Stimulated activated CD8-positive, alpha-beta memory T cell treated with anti-CD3 and anti-CD28 coated beads, Interleukin-12 subunit alpha, Interleukin-12 subunit beta, amount 100 ng/mL, for 1 hour (primary cell): ENCODE data around the gene DNAH9.

ENCODE experiments used
- DNase-seq: peaks from one replicate; pipeline ENCODE4 v3.0.0-alpha.2; 2020; ENCODE audit warnings: low read depth

DNAH9 gene

DNA sequence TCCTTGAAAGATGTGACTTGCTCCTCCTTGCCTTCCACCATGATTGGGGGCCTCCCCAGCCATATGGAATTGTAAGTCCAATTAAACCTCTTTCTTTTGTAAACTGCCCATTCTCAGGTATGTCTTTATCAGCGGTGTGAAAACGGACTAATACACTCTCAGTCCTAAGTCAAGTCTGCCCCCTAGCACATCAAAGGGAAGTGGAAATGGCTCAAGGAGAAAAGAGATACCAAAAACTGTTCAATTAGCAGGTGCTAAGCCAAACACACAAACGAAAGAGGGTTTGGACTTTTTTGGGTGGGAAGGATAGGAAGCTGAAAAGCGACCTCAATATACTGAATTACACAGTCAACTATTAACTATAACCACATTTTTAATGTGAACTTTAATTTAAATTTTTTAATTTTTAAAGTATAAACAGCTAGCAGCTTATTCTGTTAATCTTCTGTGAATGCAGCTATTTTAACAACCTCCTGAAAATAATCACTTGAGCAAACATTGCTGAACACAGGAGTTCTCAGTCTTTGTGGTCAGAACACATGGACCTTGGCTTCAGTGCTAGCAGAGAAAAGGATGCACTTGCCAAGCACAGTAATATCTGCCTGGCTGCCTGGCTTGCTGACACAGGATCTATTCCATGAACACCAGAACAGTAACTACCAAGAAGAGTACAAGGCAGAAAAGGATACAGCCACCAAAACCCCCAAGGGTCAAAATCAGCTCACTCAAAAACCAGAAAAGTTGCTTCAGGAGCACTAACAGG, 388.1 kb downstream of the DNAH9 start:
- no peak for DNase-seq

GRCh38 chr17:11986942-11987329, 388.7 kb downstream of the DNAH9 start:
- DNase-seq = no peak

GRCh38 chr17:11990363-11990983, 392.2 kb downstream of the DNAH9 start:
- no peak for DNase-seq

- DNase-seq = no peak
These were observed 393.2 kb downstream of the DNAH9 start for GRCh38 chr17:11991461-11991860.

DNA sequence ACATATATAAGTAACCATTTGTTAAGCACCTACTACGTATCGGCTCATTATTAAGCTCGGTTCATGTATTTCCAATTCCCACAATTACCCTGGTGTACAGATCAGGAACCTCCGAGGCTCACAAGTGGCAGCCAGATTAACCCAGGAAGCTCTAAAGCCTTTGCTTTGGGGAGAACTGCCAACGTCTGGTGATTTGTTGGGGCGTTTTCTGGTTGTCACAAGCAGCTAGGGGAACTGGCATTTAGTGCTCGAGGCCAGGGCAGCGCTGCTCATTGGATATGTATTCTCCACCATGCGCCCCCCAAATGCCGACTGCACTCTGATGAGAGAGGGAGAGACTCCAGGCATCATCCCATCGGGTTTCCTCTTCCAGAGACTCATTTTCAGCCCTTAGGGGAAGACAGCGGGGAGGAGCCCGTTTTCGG, 398.5 kb downstream of the DNAH9 start:
- peak; percentile 11 for DNase-seq

- peak; percentile 92 for DNase-seq
These were observed 399.1 kb downstream of the DNAH9 start, which contains the start of gene ZNF18 for GRCh38 chr17:11997147-11997971. Gene ZNF18, minus strand, starts transcription at chr17:11997475. Its CDS starts 4,646 bp downstream, at chr17:11992829.

- DNase-seq = no peak
These were observed 399.6 kb downstream of the DNAH9 start for GRCh38 chr17:11997972-11998233.

- DNase-seq = no peak
These were observed 401.4 kb downstream of the DNAH9 start for GRCh38 chr17:11999696-12000095.

DNA sequence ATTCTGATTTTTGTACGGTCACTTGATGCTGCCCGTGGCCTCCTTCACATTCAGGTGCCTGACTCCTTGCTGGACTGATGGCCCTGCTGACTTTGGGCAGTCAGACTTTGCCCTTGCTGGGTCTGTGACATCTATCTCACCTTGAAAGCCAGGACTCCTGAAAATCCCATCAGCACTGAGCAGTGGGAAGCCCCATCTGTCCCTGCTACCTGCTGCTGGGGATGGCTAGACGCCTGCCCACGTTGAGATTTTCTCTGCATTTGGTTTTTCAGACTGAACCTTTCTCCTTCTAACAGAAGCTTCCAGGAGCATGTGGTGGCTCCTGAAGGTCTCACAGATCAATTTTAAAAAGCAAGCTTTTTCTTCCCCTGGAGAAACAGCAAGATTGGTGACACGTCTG, 409.2 kb downstream of the DNAH9 start:
- DNase-seq = no peak
